HG02763 (cell line): ENCODE data around the gene ZBED5.
A peak's percentile ranks its signal among the peaks of the same experiment; 100 is the strongest.
"Not testable (repeated sequence)": the region's sequence is repeated elsewhere in the genome, so short reads cannot be mapped to it uniquely, and the experiment has no call there.

Source experiments
- ATAC-seq: cut with Tn5 transposase; IDR thresholded peaks from one replicate; pipeline ENCODE4 v1.9.1; 2021; ENCODE audit warnings: mild to moderate bottlenecking, moderate library complexity; ENCODE audit not compliant: unreplicated experiment

The ZBED5 gene

DNA sequence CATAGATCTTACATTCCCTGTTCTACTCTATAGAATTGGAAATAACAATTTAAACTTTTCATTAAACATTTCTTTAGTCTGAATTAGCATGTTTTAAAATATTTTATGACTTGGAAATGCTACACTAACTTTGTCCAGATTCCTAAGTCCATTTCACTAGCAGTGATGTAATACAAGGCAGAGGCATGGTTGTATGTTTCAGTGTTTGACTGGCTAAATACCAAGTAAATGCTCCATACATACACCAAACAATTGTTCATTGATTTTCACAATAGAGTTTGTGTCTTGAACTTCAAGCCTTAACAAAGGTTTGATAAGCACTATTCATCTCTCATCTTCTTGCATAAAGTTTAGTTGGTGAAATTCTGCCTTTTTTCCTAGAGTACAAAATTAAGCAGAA lies 13.5 kb downstream of the ZBED5 start:
- ATAC-seq = no peak

DNA sequence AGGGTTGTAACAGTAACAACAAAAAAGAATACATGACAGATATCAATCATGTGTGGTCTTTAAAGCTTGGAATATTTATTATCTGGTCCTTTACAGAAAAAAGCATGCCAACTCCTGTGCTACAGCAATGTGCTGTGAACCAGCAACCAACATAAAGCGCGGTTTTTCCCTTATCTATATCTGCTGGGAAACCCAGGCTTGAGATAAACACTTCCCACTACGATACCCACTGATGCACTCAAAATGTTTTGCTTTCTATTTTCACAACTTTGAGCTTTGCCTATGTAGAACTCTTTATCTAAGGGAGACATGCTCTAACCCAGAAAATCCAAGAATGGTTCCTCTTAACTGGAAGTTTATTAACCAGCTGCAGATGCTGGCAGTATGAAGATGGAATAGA lies 19.0 kb downstream of the ZBED5 start:
- ATAC-seq = no peak

DNA sequence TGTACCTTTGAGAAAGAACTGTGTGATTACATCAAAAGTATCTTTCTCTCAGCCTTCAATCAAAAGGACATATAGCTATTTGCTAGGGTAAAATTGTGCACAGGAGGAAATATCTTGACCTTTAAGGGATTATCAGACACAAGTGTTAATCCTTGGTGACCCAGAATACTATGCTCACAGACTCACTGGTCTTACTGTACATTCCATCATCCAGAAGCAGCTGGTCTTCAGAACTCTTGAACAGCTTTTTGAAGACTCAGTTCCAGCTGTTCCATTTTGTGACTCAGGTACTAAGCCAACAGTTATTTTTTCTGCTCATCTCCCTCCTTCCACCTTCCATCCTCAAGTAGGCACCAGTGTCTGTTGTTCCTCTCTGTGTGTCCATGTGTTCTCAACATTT lies 19.8 kb downstream of the ZBED5 start:
- ATAC-seq = no peak

DNA sequence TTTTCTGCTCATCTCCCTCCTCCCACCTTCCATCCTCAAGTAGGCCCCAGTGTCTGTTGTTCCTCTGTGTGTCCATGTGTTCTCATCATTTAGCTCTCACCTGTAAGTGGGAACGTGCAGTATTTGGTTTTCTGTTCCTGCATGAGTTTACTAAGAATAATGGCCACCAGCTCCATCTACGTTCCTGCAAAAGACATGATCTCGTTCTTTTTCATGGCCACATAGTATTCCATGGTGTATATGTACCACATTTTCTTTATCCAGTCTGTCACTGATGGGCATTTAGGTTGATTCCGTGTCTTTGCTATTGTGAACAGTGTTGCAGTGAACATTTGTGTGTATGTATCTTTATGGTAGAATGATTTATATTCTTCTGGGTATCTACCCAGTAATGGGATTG lies 21.0 kb downstream of the ZBED5 start:
- not testable (repeated sequence) for ATAC-seq

DNA sequence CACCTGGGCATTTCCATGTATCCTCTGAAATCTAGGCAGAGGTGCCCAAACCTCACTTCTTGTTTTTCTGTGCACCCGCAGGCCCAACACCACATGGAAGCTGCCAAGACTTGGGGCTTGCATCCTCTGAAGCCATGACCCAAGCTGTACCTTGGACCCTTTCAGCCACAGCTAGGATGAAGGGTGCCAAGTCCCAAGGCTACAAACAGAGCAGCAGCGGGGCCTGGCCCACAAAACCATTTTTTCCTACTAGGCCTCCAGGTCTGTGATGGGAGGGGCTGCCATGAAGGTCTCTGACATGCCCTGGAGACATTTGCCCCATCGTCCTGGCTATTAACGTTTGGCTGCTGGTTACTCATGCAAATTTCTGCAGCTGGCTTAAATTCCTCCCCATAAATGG lies 28.7 kb downstream of the ZBED5 start:
- no peak for ATAC-seq

DNA sequence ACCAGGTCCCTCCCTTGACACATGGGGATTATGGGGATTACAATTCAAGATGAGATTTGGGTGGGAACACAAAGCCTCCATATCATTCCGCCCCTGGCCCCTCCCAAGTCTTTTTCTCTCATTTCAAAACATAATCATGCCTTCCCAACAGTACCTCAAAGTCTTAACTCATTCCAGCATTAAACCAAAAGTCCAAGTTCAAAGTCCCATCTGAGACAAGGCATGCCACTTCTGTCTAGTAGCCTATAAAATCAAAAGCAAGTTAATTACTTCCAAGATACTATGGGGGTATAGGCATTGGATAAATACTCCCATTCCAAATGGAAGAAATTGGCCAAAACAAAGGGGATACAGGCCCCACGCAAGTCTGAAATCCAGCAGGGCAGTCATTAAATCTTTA lies 29.5 kb downstream of the ZBED5 start:
- no peak for ATAC-seq

DNA sequence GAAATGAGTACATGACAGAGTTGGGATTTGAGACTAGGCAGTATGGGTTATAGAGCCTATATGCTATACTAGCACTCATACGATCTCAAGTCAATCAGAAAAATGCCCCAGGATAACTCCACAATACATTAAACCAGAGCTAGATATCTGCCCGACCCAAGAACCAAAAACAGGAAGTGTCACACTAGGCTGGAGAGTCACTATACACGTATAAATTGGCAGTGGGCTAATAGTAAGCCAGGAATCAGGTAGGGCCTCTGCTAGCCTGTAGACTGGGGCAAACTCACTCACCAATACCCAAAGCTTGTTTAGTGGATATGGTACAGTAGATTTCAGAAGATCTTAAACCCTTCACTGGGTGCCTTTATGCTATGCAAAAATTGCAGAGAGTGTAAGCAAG lies 33.0 kb downstream of the ZBED5 start:
- ATAC-seq = no peak

DNA sequence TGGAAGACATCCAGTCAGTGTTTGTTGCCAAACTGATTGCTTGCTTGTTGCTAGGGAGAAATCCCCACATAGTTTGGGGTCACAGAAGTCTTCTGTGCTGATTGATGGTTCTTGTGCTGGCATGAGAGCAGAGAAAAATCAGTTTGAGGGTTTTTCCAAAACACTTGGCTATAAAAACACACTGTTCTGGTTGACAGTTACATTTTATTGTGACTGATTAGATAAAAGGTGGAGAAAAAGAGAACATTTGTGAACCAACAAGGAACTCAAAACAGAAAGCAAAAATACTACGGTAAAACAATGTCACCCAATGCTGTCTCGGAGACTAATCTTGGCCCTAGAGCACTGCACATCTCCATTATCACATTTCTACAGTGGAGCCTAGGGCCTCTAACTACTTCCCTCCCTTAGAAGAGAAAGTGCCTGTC lies 34.7 kb downstream of the ZBED5 start:
- no peak for ATAC-seq

DNA sequence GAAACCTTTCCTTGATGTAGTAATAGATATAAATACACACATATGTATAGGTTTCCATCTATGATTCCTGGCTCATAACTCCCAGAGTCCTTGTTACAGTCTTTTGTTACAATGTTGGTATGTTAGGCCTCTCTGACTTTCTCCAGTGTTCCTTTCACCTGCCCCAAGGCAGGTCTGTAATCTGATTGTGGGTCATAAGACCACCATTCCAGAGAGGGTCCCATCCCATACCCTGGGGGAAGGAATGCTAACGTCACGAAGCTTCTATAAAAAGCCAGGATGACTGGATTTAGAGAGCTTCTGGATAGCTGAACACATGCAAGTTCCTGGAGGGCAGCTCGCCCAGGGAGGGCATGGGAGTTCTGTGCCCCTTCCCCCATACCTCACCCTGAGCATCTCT lies 35.4 kb downstream of the ZBED5 start:
- not testable (repeated sequence) for ATAC-seq

DNA sequence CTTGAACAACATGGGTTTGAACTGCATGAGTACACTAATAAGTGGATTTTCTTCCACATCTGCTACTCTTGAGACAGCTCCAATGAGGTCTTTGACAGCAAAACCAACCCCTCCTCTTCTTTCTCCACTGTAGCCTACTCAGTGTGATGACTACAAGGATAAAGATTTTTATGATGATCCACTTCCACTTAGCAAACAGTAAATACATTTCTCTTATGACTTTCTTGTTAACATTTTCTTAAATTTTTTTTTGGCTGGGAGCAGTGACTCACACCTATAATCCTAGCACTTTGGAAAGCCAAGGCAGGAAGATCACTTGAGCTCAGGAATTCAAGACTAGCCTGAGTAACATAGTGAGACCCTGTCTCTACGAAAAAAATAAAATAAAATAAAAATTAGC lies 39.3 kb downstream of the ZBED5 start:
- ATAC-seq = no peak

DNA sequence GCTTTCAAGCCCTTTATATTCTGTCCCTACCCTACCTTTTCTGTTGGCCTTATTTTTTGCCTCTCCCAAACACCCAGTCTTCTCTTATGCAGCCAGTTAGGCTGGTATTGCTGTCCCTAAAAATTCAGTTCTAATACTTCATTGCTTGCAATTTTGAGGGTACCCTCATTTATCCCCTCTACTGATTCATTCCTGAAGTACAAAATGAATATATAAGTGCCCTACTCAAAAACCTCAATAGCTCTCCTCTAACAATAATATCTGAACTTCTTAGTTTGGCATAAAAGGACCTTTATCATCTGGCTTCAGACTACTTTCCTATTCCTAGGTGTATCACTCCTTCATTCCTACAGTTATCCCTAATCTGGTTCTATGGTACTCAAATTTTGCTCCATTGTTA lies 43.9 kb downstream of the ZBED5 start:
- no peak for ATAC-seq

DNA sequence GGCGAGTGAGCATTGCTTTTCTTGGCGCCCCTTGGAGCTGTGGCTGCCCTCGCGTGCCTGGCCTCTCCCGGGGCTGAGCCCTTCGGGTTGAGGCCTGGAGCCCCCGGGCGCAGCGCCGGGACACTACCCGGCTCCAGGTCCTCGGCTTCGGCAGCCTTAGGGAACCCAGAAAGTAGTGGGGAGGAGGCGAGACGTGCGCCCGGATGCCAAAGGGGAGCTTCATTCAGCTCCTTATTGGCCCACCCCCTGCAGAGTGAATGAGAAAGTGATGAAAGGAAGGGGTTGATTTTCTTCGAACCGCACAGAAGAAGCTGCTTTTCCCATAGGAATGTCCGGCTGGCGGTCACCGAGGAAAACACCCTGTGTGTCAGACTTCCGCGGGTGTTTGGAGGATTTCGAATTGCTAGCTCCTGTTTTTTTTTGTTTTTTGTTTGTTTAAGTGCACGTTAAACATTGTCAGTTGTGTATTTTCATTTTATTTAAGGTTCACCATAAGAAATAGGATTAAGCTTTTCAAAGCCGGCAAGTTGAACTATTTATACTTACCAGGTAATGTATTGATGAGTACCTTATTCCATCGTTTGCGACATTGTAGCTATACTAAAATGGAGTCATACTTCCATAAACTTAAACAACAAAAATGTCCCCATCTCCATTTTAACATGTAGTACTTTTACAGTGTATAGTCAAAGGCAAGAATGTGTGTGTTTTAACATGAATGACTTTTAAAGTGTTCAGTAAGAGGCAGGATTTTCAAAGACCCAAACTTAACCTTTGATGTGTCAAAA lies 48.3 kb downstream of the ZBED5 start:
- ATAC-seq = peak; percentile 10

DNA sequence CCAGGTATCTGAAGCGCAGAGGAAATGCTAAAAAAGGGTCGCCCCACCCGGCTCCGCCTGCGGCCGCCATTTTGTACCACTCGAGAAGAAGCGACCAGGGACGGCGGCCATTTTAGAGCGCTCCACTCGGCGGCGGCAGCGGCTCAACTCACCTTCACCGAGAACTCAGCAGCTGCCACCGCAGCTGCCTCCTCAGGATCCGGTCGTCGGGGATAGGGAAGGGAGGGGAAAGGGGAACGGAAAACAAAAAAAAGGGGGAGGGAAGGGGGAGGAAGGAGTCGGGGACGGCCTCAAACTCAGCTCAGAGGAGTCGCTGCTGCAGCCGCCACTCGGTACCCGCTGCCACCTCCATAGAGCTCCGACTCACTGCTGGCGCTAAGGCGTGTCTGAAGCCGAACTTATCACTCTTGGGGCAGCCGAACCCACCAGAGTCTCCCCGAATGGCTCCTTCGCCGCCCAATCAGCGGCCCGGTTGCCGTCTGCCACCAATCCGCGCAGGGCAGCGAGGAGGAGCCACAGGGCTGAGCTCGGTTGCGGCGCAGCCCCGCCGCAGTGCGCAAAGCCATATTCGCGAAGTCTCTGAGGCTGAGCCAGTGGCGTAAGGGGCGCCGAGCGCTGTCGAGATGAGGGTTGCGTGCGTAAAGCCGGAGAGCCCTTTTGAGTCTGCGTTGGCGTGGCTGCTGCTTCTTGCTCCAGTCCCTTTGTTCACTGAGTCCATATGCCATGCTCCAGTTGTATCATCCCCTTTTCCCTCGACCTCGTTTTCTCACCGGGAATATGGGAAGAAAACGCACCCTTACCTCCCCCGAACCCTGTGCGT lies 49.1 kb downstream of the ZBED5 start, which contains the start of gene EIF4G2:
Gene EIF4G2, minus strand, starts transcription at position 374 of the 820 bp plus-strand sequence.
- ATAC-seq = peak; percentile 91

DNA sequence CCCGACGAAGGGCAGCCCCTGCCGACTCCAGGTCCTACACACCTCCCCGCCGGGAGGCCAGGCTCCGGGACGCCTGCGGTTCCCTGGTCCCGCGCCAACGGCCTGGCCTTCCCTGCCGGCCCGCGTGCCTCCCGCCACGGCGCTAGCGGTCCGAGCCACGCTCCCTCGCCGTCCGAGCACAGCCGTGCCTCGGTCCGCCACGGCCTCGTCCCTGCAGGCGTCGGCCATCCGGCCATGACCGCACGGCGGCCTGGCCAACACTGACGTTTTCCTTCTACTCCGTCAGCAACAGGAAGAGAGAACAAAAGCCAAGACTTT lies 49.7 kb downstream of the ZBED5 start:
- ATAC-seq = peak; percentile 11

DNA sequence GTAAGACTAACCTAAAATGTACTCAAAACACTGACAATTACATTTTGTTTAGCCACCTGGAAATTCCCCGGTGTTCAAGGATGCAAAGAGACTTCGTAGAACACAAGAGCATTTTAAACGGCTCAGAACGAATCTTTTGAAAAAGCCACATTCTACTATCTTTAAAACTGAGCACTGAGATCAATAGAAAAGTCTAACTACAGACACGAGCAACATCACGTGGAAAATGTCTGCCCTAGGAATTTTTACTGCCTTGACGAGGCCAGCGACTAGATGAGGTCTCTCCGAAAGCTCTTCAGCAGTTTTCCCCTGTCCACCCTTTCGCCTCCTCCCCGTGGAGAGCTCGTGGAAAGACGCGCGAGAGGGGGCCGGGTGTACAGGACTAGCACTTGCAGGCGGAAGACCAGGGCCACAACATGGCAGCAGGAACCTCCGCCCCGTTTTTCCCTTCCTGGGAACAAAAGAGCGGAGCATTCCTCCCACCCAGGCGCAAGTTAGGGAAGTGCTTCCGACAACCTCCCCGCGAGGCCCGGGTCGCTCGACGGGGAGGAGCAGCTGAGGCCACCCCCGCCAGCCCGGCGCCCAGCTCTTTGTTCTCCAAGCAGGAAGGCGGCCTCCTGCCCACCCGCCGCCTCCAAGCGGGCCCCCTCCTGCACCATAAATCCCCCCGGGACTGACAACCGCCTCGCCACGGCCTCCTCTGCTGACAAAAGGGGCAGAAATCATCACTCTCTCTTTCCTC lies 50.2 kb downstream of the ZBED5 start:
- ATAC-seq = peak; percentile 4

DNA sequence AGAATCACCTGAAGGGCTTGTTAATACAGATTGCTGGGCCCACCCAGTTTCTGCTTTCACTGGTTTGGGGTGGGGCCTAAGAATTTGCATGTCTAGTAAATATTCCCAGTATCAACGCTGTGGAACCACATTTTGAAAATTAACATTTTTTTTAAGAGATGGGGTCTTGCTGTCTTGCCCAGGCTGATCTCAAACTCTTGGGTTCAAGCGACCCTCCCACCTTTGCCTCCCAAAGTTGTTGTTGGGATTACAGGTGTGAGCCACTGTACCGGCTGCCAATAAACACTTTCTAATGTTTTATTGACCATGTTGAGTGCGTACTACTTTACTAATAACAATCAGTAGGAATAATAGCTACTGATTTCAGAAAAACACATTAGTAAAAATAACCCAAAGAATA lies 51.6 kb downstream of the ZBED5 start:
- no peak for ATAC-seq

DNA sequence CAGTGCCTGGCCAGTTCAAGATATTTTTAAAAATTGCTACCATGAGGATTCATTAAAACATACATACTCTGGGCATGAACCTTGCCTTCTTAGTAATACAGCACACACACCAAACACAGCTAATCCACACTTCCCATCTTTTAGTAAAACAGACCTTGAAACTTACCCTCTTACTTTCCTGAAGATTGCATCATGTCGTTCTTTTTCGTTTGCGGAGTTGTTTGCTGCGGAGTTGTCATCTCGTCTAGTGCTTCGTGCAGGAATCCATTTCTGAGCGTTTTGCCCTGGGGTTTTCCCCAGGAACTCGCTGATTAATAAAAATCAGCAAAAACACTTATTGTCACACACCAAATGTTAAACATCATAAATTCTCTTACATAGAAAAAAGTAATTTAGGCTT lies 52.1 kb downstream of the ZBED5 start:
- no peak for ATAC-seq

DNA sequence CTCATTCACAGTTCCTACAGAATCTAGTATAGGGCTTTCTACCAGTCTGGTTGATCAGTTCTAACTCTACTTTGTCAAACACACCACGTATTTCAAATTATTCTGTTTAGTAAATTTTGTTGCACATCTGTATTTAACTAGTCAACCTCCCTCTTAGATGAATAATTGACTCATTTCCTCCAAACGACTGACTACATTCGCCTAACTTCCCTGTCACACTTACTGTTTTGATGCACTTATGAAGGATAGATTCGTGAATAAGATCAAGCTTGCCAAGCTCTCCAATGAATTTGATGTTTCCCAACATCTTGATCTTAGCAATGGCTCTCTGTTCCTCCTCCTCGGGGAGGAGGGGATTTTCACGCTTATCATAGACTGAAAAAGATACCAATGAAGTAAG lies 54.2 kb downstream of the ZBED5 start:
- ATAC-seq = no peak
